ENCODE data around the gene LIMK1. TPM values are rescaled to one million over a fixed set of nuclear protein-coding genes. Genes with fewer than 3 reads are reported as not detected.

The LIMK1 gene
- total RNA-seq, 1 experiment from 2014 or later, result 56.3 TPM

- BruUV-seq (replicated peaks), result no TSS peak
- intact Hi-C loops (cut with micrococcal nuclease), result loop anchor here (5.0 kb wide), 2 partner anchors 149 to 339 kb away; no protein-coding TSS in a partner anchor
Measured at GRCh38 chr7:74053589-74054186, 29.9 kb upstream of the LIMK1 start.

DNA sequence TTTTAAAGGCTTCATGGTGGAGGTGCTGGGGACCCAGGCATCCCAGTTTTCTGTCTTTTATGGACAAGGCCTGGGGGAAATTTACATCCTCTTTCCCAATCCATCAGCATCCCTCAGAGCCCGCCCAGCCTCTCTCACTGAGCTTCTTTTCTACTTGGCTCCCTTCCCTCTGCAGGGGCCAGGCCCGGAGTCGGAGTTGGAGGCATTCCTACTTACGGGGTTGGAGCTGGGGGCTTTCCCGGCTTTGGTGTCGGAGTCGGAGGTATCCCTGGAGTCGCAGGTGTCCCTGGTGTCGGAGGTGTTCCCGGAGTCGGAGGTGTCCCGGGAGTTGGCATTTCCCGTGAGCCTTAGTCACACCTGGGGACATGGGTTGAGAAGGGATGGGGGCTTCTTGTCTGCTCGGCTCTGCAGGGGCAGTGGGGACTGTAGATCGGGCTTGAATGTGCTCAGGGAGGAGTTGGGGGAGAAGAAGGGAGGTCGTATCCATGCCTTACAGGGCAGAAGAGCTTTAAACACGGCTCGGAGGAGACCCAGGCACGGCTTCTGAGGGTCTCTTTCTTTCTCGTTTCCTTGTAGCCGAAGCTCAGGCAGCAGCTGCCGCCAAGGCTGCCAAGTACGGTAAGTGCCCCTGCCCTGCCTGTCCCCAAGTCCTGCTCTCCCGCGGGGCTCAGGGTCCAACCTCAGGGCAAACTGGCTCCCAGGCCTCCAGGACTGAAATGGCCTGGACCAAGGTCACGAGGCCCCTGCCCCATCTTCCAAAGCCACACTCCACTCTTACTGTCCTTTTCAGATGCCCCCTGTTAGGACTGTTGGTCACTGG is 27.3 kb upstream of the LIMK1 start:
- Histone ChIP-seq H3K4me1 (ENCODE audit: control insufficient read depth in 1 of 2, insufficient read depth in 2 of 2, low read length in 2 of 2) (peaks cover 18 to 25% of the 10 kb centered on the region in 2 experiments), H3K27ac (ENCODE audit: low read depth, low read length) (no peak overlapping the region), H3K9me2 (ENCODE audit: insufficient read depth) (no peaks in the 10 kb centered on the region), H4K20me1 (ENCODE audit: insufficient read depth) (no peaks in the 10 kb centered on the region), H3K27me3 (ENCODE audit: insufficient read depth, low read length) (peaks cover 6% of the 10 kb centered on the region), H3K9me3 (ENCODE audit: control insufficient read depth in 1 of 2, insufficient read depth in 1 of 2, low read depth in 1 of 2, low read length in 2 of 2) (no peaks in the 10 kb centered on the region), H3K9ac (ENCODE audit: low read length) (no peak overlapping the region), H3K36me3 (ENCODE audit: control insufficient read depth in 1 of 2, insufficient read depth in 2 of 2, low read length in 2 of 2) (no peaks in the 10 kb centered on the region), H3K79me2 (ENCODE audit: insufficient read depth, low read length) (no peaks in the 10 kb centered on the region), H3K4me3 (replicated peaks in 1 of 2; ENCODE audit: low read depth in 1 of 2, low read length in 2 of 2) (no peak overlapping the region), H3K4me2 (ENCODE audit: low read length) (no peak overlapping the region), H2AFZ (ENCODE audit: low read depth, low read length, poor library complexity, severe bottlenecking) (no peak overlapping the region)
- BruUV-seq (replicated peaks), result no TSS peak
- CTCF ChIA-PET, result interaction anchor here (1.1 kb wide), 1 partner anchor 29 kb away, joined by 3 read pairs; no protein-coding TSS in a partner anchor
- POLR2A ChIA-PET, result interaction anchor here (0.7 kb wide), 1 partner anchor 61 kb away, joined by 3 read pairs; no protein-coding TSS in a partner anchor
- RAD21 ChIA-PET (ENCODE audit: low non-redundant PET in 1 of 2, low total read pairs in 2 of 2, uncharacterized antibody in 2 of 2, unreplicated experiment in 2 of 2), result no interaction called here
- no peak for DNase-seq (ENCODE audit: low read depth, low spot score)
- no peak for ATAC-seq
- intact Hi-C loops (cut with micrococcal nuclease), result no loop called here
- TF ChIP-seq ZFX (IDR thresholded peaks at IDR 0.05), result no peak
- no peak for TF ChIP-seq SRF (IDR thresholded peaks at IDR 0.05; ENCODE audit: low read depth)
- TF ChIP-seq EZH2phosphoT487 (IDR thresholded peaks at IDR 0.05; ENCODE audit: borderline replicate concordance), result no peak
- TF ChIP-seq CEBPB (IDR thresholded peaks at IDR 0.05; ENCODE audit: low read depth), result no peak
- TF ChIP-seq SIN3A (IDR thresholded peaks at IDR 0.05; ENCODE audit: low read depth), result no peak

More at GRCh38 chr7:74053589-74054186, 29.9 kb upstream of the LIMK1 start:
- no peaks in the 10 kb centered on the region for H3K79me2 ChIP-seq (ENCODE audit: insufficient read depth, low read length)
- H3K36me3 ChIP-seq (ENCODE audit: control insufficient read depth in 1 of 2, insufficient read depth in 2 of 2, low read length in 2 of 2), result no peaks in the 10 kb centered on the region
- ATAC-seq, result no peak
- H3K27ac ChIP-seq (ENCODE audit: low read depth, low read length), result no peak overlapping the region
- H3K4me1 ChIP-seq (ENCODE audit: control insufficient read depth in 1 of 2, insufficient read depth in 2 of 2, low read length in 2 of 2), result peaks cover 2 to 7% of the 10 kb centered on the region in 2 experiments; a peak in 2 of 4 replicates
- no peaks in the 10 kb centered on the region for H3K9me2 ChIP-seq (ENCODE audit: insufficient read depth)
- no peak overlapping the region for H3K4me2 ChIP-seq (ENCODE audit: low read length)
- ChIA-PET RAD21 (ENCODE audit: low non-redundant PET in 1 of 2, low total read pairs in 2 of 2, uncharacterized antibody in 2 of 2, unreplicated experiment in 2 of 2) (no interaction called here), CTCF (interaction anchor here (2.6 kb wide), 1 partner anchor 152 kb away, joined by 6 read pairs; no protein-coding TSS in a partner anchor), POLR2A (interaction anchor here (0.6 kb wide), 1 partner anchor 211 kb away, joined by 4 read pairs; no protein-coding TSS in a partner anchor)
- H2AFZ ChIP-seq (ENCODE audit: low read depth, low read length, poor library complexity, severe bottlenecking), result no peak overlapping the region
- H4K20me1 ChIP-seq (ENCODE audit: insufficient read depth), result no peaks in the 10 kb centered on the region
- H3K4me3 ChIP-seq (replicated peaks in 1 of 2; ENCODE audit: low read depth in 1 of 2, low read length in 2 of 2), result no peak overlapping the region
- no peaks in the 10 kb centered on the region for H3K9me3 ChIP-seq (ENCODE audit: control insufficient read depth in 1 of 2, insufficient read depth in 1 of 2, low read depth in 1 of 2, low read length in 2 of 2)
- TF ChIP-seq POLR2A (IDR thresholded peaks at IDR 0.05; ENCODE audit: borderline replicate concordance, extremely low read depth, insufficient read depth, insufficient read length) (no peak), YY1 (IDR thresholded peaks at IDR 0.05; ENCODE audit: extremely low read depth, insufficient replicate concordance, low read depth, low read length) (no peak)
- DNase-seq (ENCODE audit: low read depth, low spot score), result no peak
- H3K9ac ChIP-seq (ENCODE audit: low read length), result no peak overlapping the region
- H3K27me3 ChIP-seq (ENCODE audit: insufficient read depth, low read length), result peaks cover 6% of the 10 kb centered on the region

Measured in HCT116 (cell line).